GM12878 (cell line): Measurements from ENCODE around the gene MICAL3. TPM values are rescaled to one million over a fixed set of nuclear protein-coding genes. Genes with fewer than 3 reads are reported as not detected.

Experiments used
- ATAC-seq: fragments of 200-7000 bp; cut with Tn5 transposase; 3 replicates; pipeline ENCODE4 v1.9.1; 2020; ENCODE audit warnings: mild to moderate bottlenecking, moderate library complexity
- BruUV-seq: library from RNA; stranded (reverse); fragments of 400-500 nt; replicated peaks from 2 replicates; lab custom pipeline; 2021; lab: Mats Ljungman, UMichigan
- CTCF ChIA-PET: fragments of 300-600 bp; sonication (Branson Sonifier 250); formaldehyde crosslinking; extraction: SDS; loops from one replicate; lab custom pipeline; 2021; ENCODE audit warnings: inconsistent platforms; lab: Yijun Ruan, JAX
- POLR2A ChIA-PET: fragments of 350-600 bp; formaldehyde crosslinking; extraction: SDS; loops from one replicate; lab custom pipeline; 2021; ENCODE audit warnings: inconsistent platforms; lab: Charles Lee
- RAD21 ChIA-PET: fragments of 300-600 bp; sonication (Branson Sonifier 250); formaldehyde crosslinking; loops from one replicate; lab custom pipeline; 2023; ENCODE audit warnings: antibody characterized with exemption; ENCODE audit not compliant: unreplicated experiment; lab: Charles Lee
- SMC1A ChIA-PET: fragments of 300-600 bp; sonication (Branson Sonifier 250); formaldehyde crosslinking; loops from one replicate; lab custom pipeline; 2023; ENCODE audit not compliant: unreplicated experiment, uncharacterized antibody; lab: Charles Lee
- DNase-seq: peaks from one replicate; pipeline ENCODE4 v3.0.0-alpha.2; 2011; ENCODE audit warnings: low read depth, low spot score
- FAIRE-seq: peaks from 3 replicates; lab custom pipeline; 2011; peaks lifted over from hg19 to GRCh38; lab: Jason Lieb, UNC
- H2AFZ ChIP-seq: 2 replicates; pipeline ENCODE4 v1.6.0; 2011; ENCODE audit warnings: low read depth, low read length, control low read depth; ENCODE audit not compliant: control insufficient read depth
- H3K27ac ChIP-seq: 2 replicates; pipeline ENCODE4 v1.5.1; 2011; ENCODE audit warnings: control low read depth; ENCODE audit not compliant: control insufficient read depth, insufficient read depth
- H3K27me3 ChIP-seq, 2 experiments: replicated peaks in 1 of 2; 2 replicates each; pipeline versions ENCODE4 v1.6.0 to v1.6.1; 2011; ENCODE audit warnings: low read length in 1 of 2; ENCODE audit not compliant: control insufficient read depth in 2 of 2, insufficient read depth in 2 of 2
- H3K36me3 ChIP-seq, 2 experiments: 2 replicates each; pipeline ENCODE4 v1.5.1; 2011; ENCODE audit warnings: low read length in 1 of 2; ENCODE audit not compliant: control insufficient read depth in 2 of 2, insufficient read depth in 2 of 2
- H3K4me1 ChIP-seq: 2 replicates; pipeline ENCODE4 v1.6.1; 2011; ENCODE audit warnings: mild to moderate bottlenecking, low read length, moderate library complexity, mixed read lengths; ENCODE audit not compliant: control insufficient read depth, insufficient read depth
- H3K4me2 ChIP-seq: 2 replicates; pipeline ENCODE4 v1.6.0; 2011; ENCODE audit warnings: control low read depth; ENCODE audit not compliant: control insufficient read depth, insufficient read depth
- H3K4me3 ChIP-seq: fragments of 200-600 bp; sonication (generic); 2 replicates; pipeline ENCODE4 v1.5.1; 2016
- H3K79me2 ChIP-seq: 2 replicates; pipeline ENCODE4 v1.6.0; 2011; ENCODE audit warnings: low read length; ENCODE audit not compliant: control insufficient read depth, insufficient read depth
- H3K9ac ChIP-seq: 2 replicates; pipeline ENCODE4 v1.8.0; 2011; ENCODE audit warnings: low read length, control low read depth, mixed read lengths; ENCODE audit not compliant: control insufficient read depth, insufficient read depth
- H3K9me3 ChIP-seq: replicated peaks from 3 replicates; pipeline ENCODE4 v1.5.1; 2011; ENCODE audit warnings: mild to moderate bottlenecking, low read length; ENCODE audit not compliant: control insufficient read depth, insufficient read depth
- H4K20me1 ChIP-seq: 2 replicates; pipeline ENCODE4 v1.6.0; 2011; ENCODE audit not compliant: control insufficient read depth, insufficient read depth
- ATF3 ChIP-seq: IDR thresholded peaks from 2 replicates; pipeline ENCODE4 v1.6.1; 2011; ENCODE audit warnings: low read depth, mild to moderate bottlenecking, low read length, moderate library complexity, borderline replicate concordance; ENCODE audit errors: extremely low read depth
- BHLHE40 ChIP-seq, 2 experiments: fragments of 450-650 bp in 1 of 2; IDR thresholded peaks; 2 replicates each; pipeline ENCODE4 v1.6.1; 2011 to 2017; ENCODE audit warnings: low read depth in 2 of 2, borderline replicate concordance in 1 of 2, improper control_type of control experiment in 1 of 2, low read length in 1 of 2, mild to moderate bottlenecking in 1 of 2
- CBFB ChIP-seq: IDR thresholded peaks from 2 replicates; pipeline ENCODE4 v1.6.1; 2016; ENCODE audit warnings: antibody characterized with exemption, low read depth
- CBX3 ChIP-seq: fragments of 200-600 bp; sonication (generic); IDR thresholded peaks from 2 replicates; pipeline ENCODE4 v1.6.1; 2016; ENCODE audit warnings: low read depth, borderline replicate concordance
- JUND ChIP-seq: IDR thresholded peaks from 2 replicates; pipeline ENCODE4 v1.6.1; 2012; ENCODE audit warnings: low read depth, mild to moderate bottlenecking, low read length, improper control_type of control experiment, moderate library complexity
- MEF2B ChIP-seq: fragments of 450-650 bp; IDR thresholded peaks from 2 replicates; pipeline ENCODE4 v1.6.1; 2018; ENCODE audit warnings: mild to moderate bottlenecking, moderate library complexity; ENCODE audit not compliant: partially characterized antibody, poor library complexity, severe bottlenecking
- MYC ChIP-seq: IDR thresholded peaks from 2 replicates; pipeline ENCODE4 v1.6.1; 2011; ENCODE audit warnings: mild to moderate bottlenecking, low read length, moderate library complexity, inconsistent platforms; ENCODE audit not compliant: insufficient read depth, insufficient replicate concordance, insufficient read length, severe bottlenecking
- NFIC ChIP-seq: IDR thresholded peaks from 2 replicates; pipeline ENCODE4 v1.6.1; 2012; ENCODE audit warnings: low read depth, mild to moderate bottlenecking, inconsistent platforms, low read length, moderate library complexity
- PKNOX1 ChIP-seq: fragments of 450-650 bp; IDR thresholded peaks from 2 replicates; pipeline ENCODE4 v1.6.1; 2016; ENCODE audit warnings: mild to moderate bottlenecking
- POLR2A ChIP-seq: IDR thresholded peaks from 2 replicates; pipeline ENCODE4 v1.6.1; 2011; ENCODE audit warnings: low read depth, mild to moderate bottlenecking, low read length
- RELA ChIP-seq: fragments of 450-650 bp; IDR thresholded peaks from 2 replicates; pipeline ENCODE4 v1.8.0; 2014; ENCODE audit warnings: borderline replicate concordance; ENCODE audit not compliant: partially characterized antibody
- RELB ChIP-seq: fragments of 450-650 bp; IDR thresholded peaks from 2 replicates; pipeline ENCODE4 v1.6.1; 2017; ENCODE audit warnings: low read depth, mild to moderate bottlenecking, moderate library complexity
- STAT1 ChIP-seq: fragments of 450-650 bp; conservative IDR thresholded peaks from 2 replicates; pipeline ENCODE4 v1.6.1; 2014; ENCODE audit warnings: antibody characterized with exemption, mild to moderate bottlenecking
- SUZ12 ChIP-seq: fragments of 200-600 bp; sonication (generic); IDR thresholded peaks from one replicate; pipeline ENCODE4 v1.6.1; 2018; ENCODE audit warnings: antibody characterized with exemption, mild to moderate bottlenecking; ENCODE audit not compliant: unreplicated experiment
- USF2 ChIP-seq: IDR thresholded peaks from 2 replicates; pipeline ENCODE4 v1.6.1; 2011; ENCODE audit warnings: low read depth, low read length, improper control_type of control experiment, borderline replicate concordance
- ZNF622 ChIP-seq: fragments of 450-650 bp; IDR thresholded peaks from 2 replicates; pipeline ENCODE4 v1.6.1; 2017; ENCODE audit warnings: mild to moderate bottlenecking, inconsistent platforms
- WGBS: methylation state at CpG from one replicate; pipeline ENCODE4 v1.1.6; 2016; ENCODE audit warnings: low lambda C conversion rate; ENCODE audit not compliant: insufficient replicate concordance, insufficient coverage; ENCODE audit errors: missing lambda C conversion rate; 5-methylcytosine and 5-hydroxymethylcytosine counted together
- in situ Hi-C: fragments of 300-500 bp; cut with MboI; formaldehyde crosslinking; loops from 9 replicates; pipeline ENCODE4 v1.14.3; 2018; ENCODE audit warnings: mixed read lengths
- intact Hi-C: fragments of 100-400 bp; cut with micrococcal nuclease; formaldehyde crosslinking; loops from one replicate; pipeline ENCODE4 v1.14.2; 2022; ENCODE audit not compliant: unreplicated experiment
- polyA plus RNA-seq, 11 experiments: library from polyadenylated mRNA; depleted of rRNA in 4 of 11; unstranded in 6 of 11; stranded (reverse) in 5 of 11; fragments of >200 nt; fragmentation: Nextera tagmentation in 4 of 11; fragmentation: Illumina TruSeq in 1 of 11; extraction: Ambion mirVana in 4 of 11; extraction: Trizol in 1 of 11; gene quantifications; 1 replicate in 1 of 11; 2 replicates in 10 of 11; pipeline versions ENCODE4 v1.2.1 to v1.2.3, GENCODE V29; 2011 to 2016; ENCODE audit warnings: inconsistent platforms in 2 of 11, missing spikeins in 2 of 11, low read depth in 1 of 11
- total RNA-seq, 4 experiments: library from RNA; depleted of rRNA in 3 of 4; stranded (reverse); fragments of >200 nt in 3 of 4; fragmentation: Illumina TruSeq in 1 of 4; extraction: Trizol in 1 of 4; gene quantifications; 2 replicates each; pipeline versions ENCODE4 v1.2.1 to v1.2.3, GENCODE V29; 2013 to 2021

The MICAL3 gene
- total and polyA plus RNA-seq, 10 of the 15 experiments (the other 5 are each of a cell fraction or from before 2014, with no cell fraction given), result 2.6 to 92.2 (median 24.0) TPM

GRCh38 chr22:17779286-17780115, 244.9 kb downstream of the MICAL3 start (continued):
- TF ChIP-seq PKNOX1 (peak; percentile 72), ATF3 (no peak), SUZ12 (no peak), CBX3 (no peak), JUND (peak; percentile 86), CBFB (peak; percentile 69), STAT1 (no peak)
- TF ChIP-seq, all 136 proteins: peak for 55

GRCh38 chr22:17778412-17778976, 245.9 kb downstream of the MICAL3 start:
- H3K36me3 ChIP-seq, result no peaks in the 10 kb centered on the region; a peak in 1 of 4 replicates
- FAIRE-seq, result no peak
- BruUV-seq, result no TSS peak
- ChIA-PET SMC1A (interaction anchor here (1.0 to 3.7 kb wide), 9 partner anchors 11 to 298 kb away, joined by 3 to 24 read pairs (median 4); no protein-coding TSS in a partner anchor), CTCF (interaction anchor here (1.0 to 6.4 kb wide), 8 partner anchors 8 to 297 kb away, joined by 3 to 70 read pairs (median 6); no protein-coding TSS in a partner anchor), RAD21 (interaction anchor here (0.7 to 4.5 kb wide), 3 partner anchors 21 to 333 kb away, joined by 3 to 77 read pairs (median 8); no protein-coding TSS in a partner anchor), POLR2A (interaction anchor here (0.6 to 6.7 kb wide), 3 partner anchors 11 to 148 kb away, joined by 4 to 85 read pairs (median 6); no protein-coding TSS in a partner anchor)
- H4K20me1 ChIP-seq, result no peaks in the 10 kb centered on the region
- peaks cover 42% of the 10 kb centered on the region for H3K79me2 ChIP-seq
- peak overlapping the region; percentile 91 for H3K4me3 ChIP-seq
- H3K4me2 ChIP-seq, result peak overlapping the region; percentile 90
- intact Hi-C loops, result loop anchor here (5.0 to 10.0 kb wide), 2 partner anchors 151 to 216 kb away; partner anchors contain the start of gene ATP6V1E1
- in situ Hi-C loops, result no loop called here
- H3K9me3 ChIP-seq, result no peaks in the 10 kb centered on the region; the same call in 2 of the 3 replicates
- peaks cover 47% of the 10 kb centered on the region for H3K4me1 ChIP-seq
- ATAC-seq, result no peak
- no peak for DNase-seq
- no peaks in the 10 kb centered on the region for H3K27me3 ChIP-seq
- peak overlapping the region; percentile 95 for H3K9ac ChIP-seq
- 79% methylated on average over 23 of the region's 23 CpGs for WGBS
- H2AFZ ChIP-seq, result no peak overlapping the region
- H3K27ac ChIP-seq, result peak overlapping the region; percentile 98
- TF ChIP-seq MEF2B, result no peak
- TF ChIP-seq MYC, result no peak
- no peak for TF ChIP-seq RELB
- TF ChIP-seq RELA, result no peak
- no peak for TF ChIP-seq NFIC
- no peak for TF ChIP-seq ZNF622
- 0 out of 4 replicates have a peak, but pooled peaks of 1 of the 2 experiments have one; percentile 26 for TF ChIP-seq BHLHE40 (IDR thresholded peaks at IDR 0.05; ENCODE audit: borderline replicate concordance in 1 of 2, low read depth in 2 of 2, low read length in 1 of 2)
- peak; percentile 67 for TF ChIP-seq POLR2A
- TF ChIP-seq USF2, result no peak
